Measurements from ENCODE around the gene TMTC3.

DNA sequence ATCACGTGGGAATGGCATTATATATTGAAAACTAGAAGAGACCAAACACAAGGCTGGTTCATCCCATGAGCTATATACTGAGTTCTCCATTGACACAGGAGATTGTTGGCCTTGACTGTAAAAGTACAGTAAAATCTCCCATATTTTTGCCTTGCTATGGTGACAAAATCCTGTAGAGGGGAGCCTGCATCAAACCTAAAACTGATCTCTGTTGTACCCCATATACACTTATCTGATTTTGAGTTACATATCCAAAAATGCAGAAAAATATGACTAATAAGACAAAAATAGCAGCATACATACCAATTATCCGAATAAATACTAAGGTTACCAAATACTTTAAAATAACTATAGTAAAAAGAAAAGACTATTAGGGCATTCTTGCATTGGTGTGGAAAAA, 60.4 kb downstream of the TMTC3 start:
- TF ChIP-seq, protein P1, sequence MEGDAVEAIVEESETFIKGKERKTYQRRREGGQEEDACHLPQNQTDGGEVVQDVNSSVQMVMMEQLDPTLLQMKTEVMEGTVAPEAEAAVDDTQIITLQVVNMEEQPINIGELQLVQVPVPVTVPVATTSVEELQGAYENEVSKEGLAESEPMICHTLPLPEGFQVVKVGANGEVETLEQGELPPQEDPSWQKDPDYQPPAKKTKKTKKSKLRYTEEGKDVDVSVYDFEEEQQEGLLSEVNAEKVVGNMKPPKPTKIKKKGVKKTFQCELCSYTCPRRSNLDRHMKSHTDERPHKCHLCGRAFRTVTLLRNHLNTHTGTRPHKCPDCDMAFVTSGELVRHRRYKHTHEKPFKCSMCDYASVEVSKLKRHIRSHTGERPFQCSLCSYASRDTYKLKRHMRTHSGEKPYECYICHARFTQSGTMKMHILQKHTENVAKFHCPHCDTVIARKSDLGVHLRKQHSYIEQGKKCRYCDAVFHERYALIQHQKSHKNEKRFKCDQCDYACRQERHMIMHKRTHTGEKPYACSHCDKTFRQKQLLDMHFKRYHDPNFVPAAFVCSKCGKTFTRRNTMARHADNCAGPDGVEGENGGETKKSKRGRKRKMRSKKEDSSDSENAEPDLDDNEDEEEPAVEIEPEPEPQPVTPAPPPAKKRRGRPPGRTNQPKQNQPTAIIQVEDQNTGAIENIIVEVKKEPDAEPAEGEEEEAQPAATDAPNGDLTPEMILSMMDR (IDR thresholded peaks at IDR 0.05) = no peak
- no peak for TF ChIP-seq POLR2A (IDR thresholded peaks at IDR 0.05; ENCODE audit: low read length)
- TF ChIP-seq EP300 (IDR thresholded peaks at IDR 0.05) = no peak
- TF ChIP-seq, protein P2, sequence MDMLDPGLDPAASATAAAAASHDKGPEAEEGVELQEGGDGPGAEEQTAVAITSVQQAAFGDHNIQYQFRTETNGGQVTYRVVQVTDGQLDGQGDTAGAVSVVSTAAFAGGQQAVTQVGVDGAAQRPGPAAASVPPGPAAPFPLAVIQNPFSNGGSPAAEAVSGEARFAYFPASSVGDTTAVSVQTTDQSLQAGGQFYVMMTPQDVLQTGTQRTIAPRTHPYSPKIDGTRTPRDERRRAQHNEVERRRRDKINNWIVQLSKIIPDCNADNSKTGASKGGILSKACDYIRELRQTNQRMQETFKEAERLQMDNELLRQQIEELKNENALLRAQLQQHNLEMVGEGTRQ (IDR thresholded peaks at IDR 0.05) = no peak

Data from A549 (cell line).